B cell (primary cell): ENCODE measurements around the gene CIZ1. TPM values are rescaled to one million over a fixed set of nuclear protein-coding genes. Genes with fewer than 3 reads are reported as not detected.

Experiments used
- ATAC-seq: fragments of 200-7000 bp; cut with Tn5 transposase; one replicate; pipeline ENCODE4 v1.10.0; 2021; ENCODE audit warnings: low read depth, mild to moderate bottlenecking, moderate number of reproducible peaks, moderate library complexity
- CTCF ChIA-PET: fragments of 350-600 bp; sonication (Branson Sonifier 250); formaldehyde crosslinking; loops from one replicate; lab custom pipeline; 2021; ENCODE audit warnings: antibody characterized with exemption, inconsistent platforms; lab: Charles Lee
- POLR2A ChIA-PET: fragments of 350-600 bp; sonication (Branson Sonifier 250); formaldehyde crosslinking; loops from one replicate; lab custom pipeline; 2021; ENCODE audit warnings: antibody characterized with exemption; lab: Charles Lee
- DNase-seq: peaks from one replicate; pipeline ENCODE4 v3.0.0; 2013
- H2AFZ ChIP-seq: 2 replicates; pipeline ENCODE4 v1.6.1; 2012; ENCODE audit warnings: mild to moderate bottlenecking, low read depth, low read length; ENCODE audit not compliant: insufficient read depth, poor library complexity, severe bottlenecking
- H3K27ac ChIP-seq, 2 donors: 1 replicate in 1 of 2; 2 replicates in 1 of 2; pipeline ENCODE4 v1.5.1; 2012 to 2013; ENCODE audit warnings: low read length in 2 of 2, mild to moderate bottlenecking in 2 of 2, moderate library complexity in 1 of 2
- H3K27me3 ChIP-seq, 4 experiments: fragments of 200-600 bp in 1 of 4; sonication (generic) in 1 of 4; replicated peaks in 1 of 4; 1 replicate in 2 of 4; 2 replicates in 2 of 4; pipeline versions ENCODE4 v1.6.1 to v1.7.0; 2013 to 2016; ENCODE audit warnings: low read length in 3 of 4, mild to moderate bottlenecking in 2 of 4, mixed read lengths in 1 of 4, moderate library complexity in 1 of 4; ENCODE audit not compliant: insufficient read depth in 4 of 4, control insufficient read depth in 3 of 4; ENCODE audit errors: control extremely low read depth in 1 of 4
- H3K36me3 ChIP-seq, 2 experiments: replicated peaks in 1 of 2; 1 replicate in 1 of 2; 2 replicates in 1 of 2; pipeline versions ENCODE4 v1.6.1 to v1.7.1; 2013; ENCODE audit warnings: low read length in 1 of 2; ENCODE audit not compliant: insufficient read depth in 2 of 2, control insufficient read depth in 1 of 2; ENCODE audit errors: control extremely low read depth in 1 of 2, extremely low read depth in 1 of 2
- H3K4me1 ChIP-seq, 2 donors: fragments of 200-600 bp in 1 of 2; sonication (generic) in 1 of 2; 1 replicate in 1 of 2; 2 replicates in 1 of 2; pipeline versions ENCODE4 v1.5.1 to v1.6.1; 2013 to 2017; ENCODE audit warnings: low read length in 2 of 2; ENCODE audit not compliant: control insufficient read depth in 2 of 2, insufficient read depth in 2 of 2
- H3K4me2 ChIP-seq: replicated peaks from 2 replicates; pipeline ENCODE3; 2012; ENCODE audit warnings: mild to moderate bottlenecking, low read depth, low read length; ENCODE audit not compliant: poor library complexity, severe bottlenecking
- H3K4me3 ChIP-seq, 5 experiments: fragments of 200-600 bp in 1 of 5; sonication (generic) in 1 of 5; 1 replicate in 3 of 5; 2 replicates in 2 of 5; pipeline versions ENCODE4 v1.5.1 to v1.7.0; 2011 to 2016; ENCODE audit warnings: low read length in 4 of 5, mild to moderate bottlenecking in 4 of 5, low read depth in 2 of 5, control low read depth in 1 of 5, moderate library complexity in 1 of 5; ENCODE audit not compliant: insufficient read depth in 1 of 5; ENCODE audit errors: control extremely low read depth in 1 of 5, extremely low read depth in 1 of 5
- H3K79me2 ChIP-seq: fragments of 200-600 bp; sonication (generic); one replicate; pipeline ENCODE4 v1.6.0; 2016; ENCODE audit warnings: low read length; ENCODE audit not compliant: control insufficient read depth, insufficient read depth
- H3K9ac ChIP-seq: fragments of 200-600 bp; sonication (generic); 2 replicates; pipeline ENCODE4 v1.6.1; 2017; ENCODE audit warnings: mild to moderate bottlenecking, low read length, moderate library complexity
- H3K9me3 ChIP-seq, 3 donors: one replicate each; pipeline versions ENCODE4 v1.6.1 to v1.7.1; 2013; ENCODE audit warnings: low read length in 2 of 3; ENCODE audit not compliant: control insufficient read depth in 2 of 3, insufficient read depth in 1 of 3; ENCODE audit errors: control extremely low read depth in 1 of 3
- H4K20me1 ChIP-seq: 2 replicates; pipeline ENCODE4 v1.6.0; 2012; ENCODE audit warnings: mild to moderate bottlenecking, low read length; ENCODE audit not compliant: insufficient read depth, control insufficient read depth, poor library complexity, severe bottlenecking
- H3K27ac Mint-ChIP-seq: one replicate; pipeline ENCODE4 v1.8.0; 2021; ENCODE audit warnings: mixed read lengths
- H3K27me3 Mint-ChIP-seq: one replicate; pipeline ENCODE4 v1.8.0; 2021; ENCODE audit warnings: mixed read lengths
- H3K4me1 Mint-ChIP-seq: one replicate; pipeline ENCODE4 v1.8.0; 2021; ENCODE audit warnings: mixed read lengths
- H3K4me3 Mint-ChIP-seq: one replicate; pipeline ENCODE4 v1.8.0; 2021; ENCODE audit warnings: mixed read lengths
- H3K9me3 Mint-ChIP-seq: one replicate; pipeline ENCODE4 v1.8.0; 2022; ENCODE audit warnings: mixed read lengths; ENCODE audit not compliant: insufficient read depth
- EZH2 ChIP-seq: IDR thresholded peaks from 2 replicates; pipeline ENCODE4 v1.6.1; 2012; ENCODE audit warnings: borderline replicate concordance, low read depth, mild to moderate bottlenecking, moderate library complexity, low read length; ENCODE audit not compliant: insufficient read depth, poor library complexity, severe bottlenecking
- WGBS: methylation state at CpG from one replicate; pipeline ENCODE4 v1.1.5; 2013; ENCODE audit warnings: missing lambda C conversion rate; ENCODE audit not compliant: insufficient coverage; 5-methylcytosine and 5-hydroxymethylcytosine counted together
- intact Hi-C: fragments of 100-400 bp; cut with micrococcal nuclease; formaldehyde crosslinking; loops from one replicate; pipeline ENCODE4 v1.10.0; 2022
- polyA plus RNA-seq: library from polyadenylated mRNA; depleted of rRNA; stranded (reverse); fragments of >200 nt; gene quantifications from 2 replicates; pipeline ENCODE4 v1.2.3, GENCODE V29; 2012
- total RNA-seq, 2 donors: library from RNA; stranded (reverse); fragments of 120-200 nt in 1 of 2; gene quantifications; 1 replicate in 1 of 2; 2 replicates in 1 of 2; pipeline versions ENCODE4 v1.2.3 to v1.2.4, GENCODE V29; 2013 to 2022
- TF ChIP-seq, protein P1 (sequence below): fragments of 200-600 bp; IDR thresholded peaks from one replicate; pipeline ENCODE4 v1.8.0; 2022; ENCODE audit warnings: antibody characterized with exemption, mild to moderate bottlenecking

Gene CIZ1
- total and polyA plus RNA-seq, 2 donors (not counting 1 experiment from before 2014, with no cell fraction given): 79.9 to 160 TPM

DNA sequence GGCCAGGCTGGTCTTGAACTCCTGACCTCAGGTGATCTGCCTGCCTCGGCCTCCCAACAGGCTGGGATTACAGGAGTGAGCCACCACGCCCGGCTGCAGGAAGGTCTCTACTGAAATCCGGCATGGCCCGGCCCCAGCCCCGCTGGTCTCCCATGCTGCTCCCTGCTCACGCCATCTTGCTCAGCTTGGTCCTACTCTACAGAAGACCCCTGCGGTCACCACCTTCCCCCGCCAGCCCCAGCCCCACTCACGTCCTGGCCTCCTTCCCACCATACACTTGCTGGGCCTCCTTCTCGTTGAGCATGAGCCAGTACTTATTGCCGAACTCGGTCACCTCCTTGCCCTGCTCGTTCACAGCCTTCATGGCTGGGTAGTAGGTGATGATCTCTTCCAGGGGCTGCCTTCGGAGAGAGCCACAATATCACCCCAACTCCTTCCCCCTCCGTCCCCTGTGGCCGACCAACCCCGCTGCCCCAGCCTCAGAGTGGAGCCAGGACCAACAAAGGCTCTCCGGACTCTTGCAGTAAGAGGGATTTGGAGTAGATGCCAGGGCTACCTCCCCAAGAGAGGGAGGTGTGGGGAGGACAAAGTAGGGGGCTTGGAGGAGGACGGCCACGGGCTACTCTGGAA, 67.8 kb downstream of the CIZ1 start:
- H3K9ac ChIP-seq: no peak overlapping the region
- no peak overlapping the region for H3K27ac ChIP-seq
- no peak overlapping the region for H3K4me3 ChIP-seq
- Mint-ChIP-seq H3K27me3 (no peaks in the 10 kb centered on the region), H3K4me1 (peaks cover 25% of the 10 kb centered on the region), H3K9me3 (no peaks in the 10 kb centered on the region), H3K4me3 (no peak overlapping the region), H3K27ac (no peak overlapping the region)
- H3K4me1 ChIP-seq: peaks cover 19 to 23% of the 10 kb centered on the region in 2 donors
- no peak overlapping the region for H3K4me2 ChIP-seq
- H3K9me3 ChIP-seq: no peaks in the 10 kb centered on the region
- ChIA-PET CTCF (no interaction called here), POLR2A (interaction anchor here (0.7 kb wide), 1 partner anchor 141 kb away, joined by 3 read pairs; no protein-coding TSS in a partner anchor)
- no peak overlapping the region for H2AFZ ChIP-seq
- 98% methylated on average over 16 of the region's 21 CpGs for WGBS
- peaks cover 0 to 34% of the 10 kb centered on the region in 2 experiments for H3K36me3 ChIP-seq
- H3K79me2 ChIP-seq: peaks cover 30% of the 10 kb centered on the region
- no peak for DNase-seq
- intact Hi-C loops: loop anchor here (10.0 kb wide), 1 partner anchor 349 kb away; the partner anchor contains the start of gene SH2D3C
- TF ChIP-seq, protein P1, sequence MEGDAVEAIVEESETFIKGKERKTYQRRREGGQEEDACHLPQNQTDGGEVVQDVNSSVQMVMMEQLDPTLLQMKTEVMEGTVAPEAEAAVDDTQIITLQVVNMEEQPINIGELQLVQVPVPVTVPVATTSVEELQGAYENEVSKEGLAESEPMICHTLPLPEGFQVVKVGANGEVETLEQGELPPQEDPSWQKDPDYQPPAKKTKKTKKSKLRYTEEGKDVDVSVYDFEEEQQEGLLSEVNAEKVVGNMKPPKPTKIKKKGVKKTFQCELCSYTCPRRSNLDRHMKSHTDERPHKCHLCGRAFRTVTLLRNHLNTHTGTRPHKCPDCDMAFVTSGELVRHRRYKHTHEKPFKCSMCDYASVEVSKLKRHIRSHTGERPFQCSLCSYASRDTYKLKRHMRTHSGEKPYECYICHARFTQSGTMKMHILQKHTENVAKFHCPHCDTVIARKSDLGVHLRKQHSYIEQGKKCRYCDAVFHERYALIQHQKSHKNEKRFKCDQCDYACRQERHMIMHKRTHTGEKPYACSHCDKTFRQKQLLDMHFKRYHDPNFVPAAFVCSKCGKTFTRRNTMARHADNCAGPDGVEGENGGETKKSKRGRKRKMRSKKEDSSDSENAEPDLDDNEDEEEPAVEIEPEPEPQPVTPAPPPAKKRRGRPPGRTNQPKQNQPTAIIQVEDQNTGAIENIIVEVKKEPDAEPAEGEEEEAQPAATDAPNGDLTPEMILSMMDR: no peak
- no peak for ATAC-seq
- no peaks in the 10 kb centered on the region for H3K27me3 ChIP-seq
- peaks cover 21% of the 10 kb centered on the region for H4K20me1 ChIP-seq

DNA sequence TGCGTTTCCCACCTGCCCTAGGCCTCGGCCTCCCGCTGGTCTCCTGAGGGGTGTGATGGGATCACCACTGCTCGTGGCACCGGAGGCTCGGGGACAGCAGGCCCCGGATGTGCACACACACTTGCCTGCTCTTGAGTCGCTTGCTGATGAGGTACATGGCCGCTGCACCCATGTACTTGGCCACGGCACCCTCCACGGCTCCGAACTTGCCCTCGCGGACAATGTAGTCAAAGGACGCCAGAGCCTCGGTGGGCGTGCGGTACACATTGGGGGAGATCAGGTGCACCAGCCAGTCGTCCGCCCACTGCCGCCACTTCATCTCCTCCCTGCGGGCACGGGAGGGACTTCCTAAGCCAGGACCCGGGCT, 68.6 kb downstream of the CIZ1 start:
- no peak overlapping the region for H2AFZ ChIP-seq
- H3K4me1 ChIP-seq: peaks cover 21 to 28% of the 10 kb centered on the region in 2 donors
- peaks cover 27% of the 10 kb centered on the region for H4K20me1 ChIP-seq
- 95% methylated on average over 24 of the region's 24 CpGs for WGBS
- Mint-ChIP-seq H3K4me1 (peaks cover 25% of the 10 kb centered on the region), H3K27me3 (no peaks in the 10 kb centered on the region), H3K4me3 (no peak overlapping the region), H3K27ac (no peak overlapping the region), H3K9me3 (no peaks in the 10 kb centered on the region)
- H3K9me3 ChIP-seq: no peaks in the 10 kb centered on the region
- peaks cover 0 to 34% of the 10 kb centered on the region in 2 experiments for H3K36me3 ChIP-seq
- ATAC-seq (no peak), DNase-seq (no peak)
- intact Hi-C loops: loop anchor here (10.0 kb wide), 1 partner anchor 348 kb away; the partner anchor contains the start of gene SH2D3C
- ChIA-PET CTCF (no interaction called here), POLR2A (no interaction called here)
- H3K4me2 ChIP-seq: no peak overlapping the region
- no peak overlapping the region for H3K9ac ChIP-seq
- H3K27ac ChIP-seq: no peak overlapping the region
- no peak overlapping the region for H3K4me3 ChIP-seq
- H3K27me3 ChIP-seq: no peaks in the 10 kb centered on the region
- H3K79me2 ChIP-seq: peaks cover 33% of the 10 kb centered on the region
- TF ChIP-seq, protein P1: no peak
- TF ChIP-seq EZH2: no peak
